ENCODE measurements around the gene ZC3H12C.

ZC3H12C gene

DNA sequence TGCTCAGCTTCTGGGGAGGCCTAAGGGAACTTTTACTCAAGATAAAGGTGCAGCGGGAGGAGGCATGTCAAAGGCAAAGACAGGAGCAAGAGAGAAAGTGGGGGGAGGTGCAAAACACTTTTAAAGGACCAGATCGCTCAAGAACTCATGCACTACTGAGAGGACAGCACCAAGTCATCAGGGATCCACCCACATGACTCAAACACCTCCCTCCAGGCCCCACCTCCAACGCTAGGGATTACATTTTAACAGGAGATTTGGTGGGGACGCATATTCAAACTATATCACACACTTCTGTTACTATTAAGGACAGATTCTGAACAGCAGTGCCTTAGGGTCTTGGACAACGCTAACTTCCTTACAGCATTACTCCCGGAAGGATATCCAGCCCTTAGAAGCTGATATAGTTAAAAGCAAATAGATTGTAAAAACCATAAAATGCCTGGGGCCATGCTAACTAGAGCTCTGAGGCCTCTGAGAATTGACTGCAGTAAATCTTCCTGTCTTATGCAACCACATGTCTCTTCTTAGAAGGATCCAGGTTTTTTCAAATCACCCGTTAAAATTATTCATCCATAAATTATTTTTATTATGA lies 16.7 kb upstream of the ZC3H12C start:
- no peak overlapping the region for H3K27ac ChIP-seq (ENCODE audit: low read depth, low read length)

DNA sequence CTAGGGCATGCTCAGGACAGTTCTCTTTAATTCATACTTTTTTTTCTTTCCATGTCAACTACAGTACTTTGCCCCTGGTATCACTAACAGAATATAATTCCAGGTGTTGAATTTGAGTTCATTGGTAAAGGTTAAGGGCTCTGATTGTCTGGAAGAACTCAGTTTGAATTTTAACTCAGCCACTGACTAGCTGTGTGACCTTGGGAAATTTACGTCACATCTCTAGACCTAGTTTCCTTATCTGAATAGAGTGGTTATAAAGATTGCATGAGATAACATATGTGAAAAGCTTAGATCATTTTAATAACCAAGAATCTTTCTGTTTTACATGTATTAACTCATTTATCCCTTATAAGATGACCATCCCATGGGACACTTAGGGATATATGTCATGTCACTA lies 15.8 kb upstream of the ZC3H12C start:
- Histone ChIP-seq H3K27me3 (ENCODE audit: control insufficient read depth in 5 of 5, insufficient read depth in 4 of 5, low read length in 5 of 5) (no peaks in the 10 kb centered on the region), H3K27ac (ENCODE audit: low read depth, low read length) (no peak overlapping the region), H3K4me3 (ENCODE audit: low read depth in 1 of 5, low read length in 5 of 5) (no peak overlapping the region), H3K9ac (ENCODE audit: low read length in 5 of 5) (no peak overlapping the region), H3K36me3 (ENCODE audit: control insufficient read depth in 5 of 5, insufficient read depth in 5 of 5, low read length in 5 of 5) (no peaks in the 10 kb centered on the region), H3K4me1 (ENCODE audit: control insufficient read depth in 5 of 5, insufficient read depth in 5 of 5, low read length in 5 of 5) (peaks cover 2 to 18% (median 16%) of the 10 kb centered on the region in 5 donors), H3K9me3 (ENCODE audit: control insufficient read depth in 5 of 5, low read length in 5 of 5) (peaks cover 0 to 5% (median 4%) of the 10 kb centered on the region in 5 donors)

More for the DNA sequence above, 16.7 kb upstream of the ZC3H12C start:
- Histone ChIP-seq H3K4me1 (ENCODE audit: control insufficient read depth in 5 of 5, insufficient read depth in 5 of 5, low read length in 5 of 5) (peaks cover 2 to 18% (median 16%) of the 10 kb centered on the region in 5 donors), H3K4me3 (ENCODE audit: low read depth in 1 of 5, low read length in 5 of 5) (no peak overlapping the region), H3K9me3 (ENCODE audit: control insufficient read depth in 5 of 5, low read length in 5 of 5) (peaks cover 0 to 5% (median 4%) of the 10 kb centered on the region in 5 donors), H3K36me3 (ENCODE audit: control insufficient read depth in 5 of 5, insufficient read depth in 5 of 5, low read length in 5 of 5) (no peaks in the 10 kb centered on the region), H3K27me3 (ENCODE audit: control insufficient read depth in 5 of 5, insufficient read depth in 4 of 5, low read length in 5 of 5) (no peaks in the 10 kb centered on the region), H3K9ac (ENCODE audit: low read length in 5 of 5) (no peak overlapping the region)

DNA sequence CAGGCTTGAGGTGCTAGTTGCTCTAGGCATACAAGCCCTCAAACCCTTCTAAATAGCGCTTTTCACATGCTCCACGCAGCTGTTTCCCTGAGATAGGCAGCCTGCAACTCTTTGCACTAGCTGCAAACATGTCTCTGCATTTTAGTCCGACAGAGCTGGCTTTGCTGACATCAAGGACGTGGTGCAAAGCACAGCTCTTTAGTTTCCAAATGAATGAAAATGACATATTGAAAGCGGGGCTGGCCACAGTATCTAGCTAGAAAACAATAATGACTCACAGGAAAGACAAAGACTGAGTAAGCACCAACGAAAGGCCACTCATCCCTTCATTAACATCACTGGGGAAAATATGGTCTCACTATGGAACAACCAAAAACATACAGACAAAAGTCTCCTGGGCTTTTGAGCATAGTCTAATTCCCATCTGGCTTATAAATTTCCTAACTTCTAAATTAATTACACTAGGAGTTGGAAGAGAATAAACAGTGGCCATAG lies 15.3 kb upstream of the ZC3H12C start:
- Histone ChIP-seq H3K27me3 (ENCODE audit: control insufficient read depth in 5 of 5, insufficient read depth in 4 of 5, low read length in 5 of 5) (no peaks in the 10 kb centered on the region), H3K4me1 (ENCODE audit: control insufficient read depth in 5 of 5, insufficient read depth in 5 of 5, low read length in 5 of 5) (peaks cover 2 to 18% (median 16%) of the 10 kb centered on the region in 5 donors), H3K36me3 (ENCODE audit: control insufficient read depth in 5 of 5, insufficient read depth in 5 of 5, low read length in 5 of 5) (no peaks in the 10 kb centered on the region), H3K9ac (ENCODE audit: low read length in 5 of 5) (no peak overlapping the region), H3K9me3 (ENCODE audit: control insufficient read depth in 5 of 5, low read length in 5 of 5) (peaks cover 0 to 5% (median 4%) of the 10 kb centered on the region in 5 donors), H3K27ac (ENCODE audit: low read depth, low read length) (no peak overlapping the region), H3K4me3 (ENCODE audit: low read depth in 1 of 5, low read length in 5 of 5) (no peak overlapping the region)

DNA sequence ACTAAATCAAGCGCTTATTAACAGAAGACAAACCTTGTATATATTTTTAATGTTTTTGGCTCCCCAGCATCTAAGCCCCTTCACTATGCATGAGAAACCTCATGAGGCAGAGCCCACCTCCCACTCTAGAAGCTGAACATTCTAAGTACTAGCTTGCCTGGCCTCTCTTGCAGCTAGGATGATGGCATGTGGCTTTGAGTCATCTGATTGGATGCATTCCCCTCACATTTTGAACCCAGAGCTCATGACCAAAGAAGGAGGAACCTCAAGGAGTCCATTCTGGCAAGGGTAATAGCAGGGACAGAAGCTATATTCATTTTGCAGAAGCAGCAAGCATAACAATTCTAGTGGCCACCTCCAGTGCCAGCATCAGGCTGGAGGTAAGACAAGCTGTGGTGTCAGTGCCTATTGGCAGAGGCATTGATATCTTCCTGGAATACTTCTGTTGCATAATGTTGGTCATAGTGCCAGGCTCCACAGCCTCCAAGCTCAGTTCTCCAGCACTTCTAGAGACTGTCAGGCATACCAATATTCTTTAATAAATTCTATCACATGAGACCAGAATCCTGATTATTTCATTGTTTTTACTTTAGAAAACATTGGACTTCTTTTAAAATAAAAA lies 14.2 kb upstream of the ZC3H12C start:
- Histone ChIP-seq H3K4me3 (ENCODE audit: low read depth in 1 of 5, low read length in 5 of 5) (no peak overlapping the region), H3K4me1 (ENCODE audit: control insufficient read depth in 5 of 5, insufficient read depth in 5 of 5, low read length in 5 of 5) (peaks cover 2 to 18% (median 16%) of the 10 kb centered on the region in 5 donors), H3K36me3 (ENCODE audit: control insufficient read depth in 5 of 5, insufficient read depth in 5 of 5, low read length in 5 of 5) (no peaks in the 10 kb centered on the region), H3K9me3 (ENCODE audit: control insufficient read depth in 5 of 5, low read length in 5 of 5) (peaks cover 0 to 5% (median 4%) of the 10 kb centered on the region in 5 donors), H3K27ac (ENCODE audit: low read depth, low read length) (no peak overlapping the region), H3K27me3 (ENCODE audit: control insufficient read depth in 5 of 5, insufficient read depth in 4 of 5, low read length in 5 of 5) (no peaks in the 10 kb centered on the region), H3K9ac (ENCODE audit: low read length in 5 of 5) (no peak overlapping the region)

DNA sequence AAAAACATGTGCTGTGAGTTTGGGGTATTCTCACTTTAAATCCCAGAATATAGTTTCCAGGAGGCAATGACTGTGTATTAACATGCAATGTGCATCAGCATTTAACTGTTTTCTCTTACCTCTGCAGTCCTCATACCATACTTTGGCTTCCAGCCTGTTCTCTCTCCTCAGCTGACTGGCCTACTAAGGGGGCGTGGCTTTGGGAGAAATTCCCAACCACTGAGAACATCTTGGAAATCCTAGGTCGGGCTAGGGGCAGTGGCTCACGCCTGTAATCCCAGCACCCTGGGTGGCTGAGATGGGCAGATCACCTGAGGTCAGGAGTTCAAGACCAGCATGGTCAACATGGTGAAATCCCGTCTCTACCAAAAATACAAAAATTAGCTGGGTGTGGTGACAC lies 13.5 kb upstream of the ZC3H12C start:
- H3K27ac ChIP-seq (ENCODE audit: low read depth, low read length) = no peak overlapping the region
- no peak overlapping the region for H3K4me3 ChIP-seq (ENCODE audit: low read depth in 1 of 5, low read length in 5 of 5)
- peaks cover 0 to 5% (median 4%) of the 10 kb centered on the region in 5 donors for H3K9me3 ChIP-seq (ENCODE audit: control insufficient read depth in 5 of 5, low read length in 5 of 5)
- peaks cover 2 to 18% (median 16%) of the 10 kb centered on the region in 5 donors for H3K4me1 ChIP-seq (ENCODE audit: control insufficient read depth in 5 of 5, insufficient read depth in 5 of 5, low read length in 5 of 5)
- H3K9ac ChIP-seq (ENCODE audit: low read length in 5 of 5) = no peak overlapping the region
- H3K36me3 ChIP-seq (ENCODE audit: control insufficient read depth in 5 of 5, insufficient read depth in 5 of 5, low read length in 5 of 5) = no peaks in the 10 kb centered on the region
- no peaks in the 10 kb centered on the region for H3K27me3 ChIP-seq (ENCODE audit: control insufficient read depth in 5 of 5, insufficient read depth in 4 of 5, low read length in 5 of 5)

DNA sequence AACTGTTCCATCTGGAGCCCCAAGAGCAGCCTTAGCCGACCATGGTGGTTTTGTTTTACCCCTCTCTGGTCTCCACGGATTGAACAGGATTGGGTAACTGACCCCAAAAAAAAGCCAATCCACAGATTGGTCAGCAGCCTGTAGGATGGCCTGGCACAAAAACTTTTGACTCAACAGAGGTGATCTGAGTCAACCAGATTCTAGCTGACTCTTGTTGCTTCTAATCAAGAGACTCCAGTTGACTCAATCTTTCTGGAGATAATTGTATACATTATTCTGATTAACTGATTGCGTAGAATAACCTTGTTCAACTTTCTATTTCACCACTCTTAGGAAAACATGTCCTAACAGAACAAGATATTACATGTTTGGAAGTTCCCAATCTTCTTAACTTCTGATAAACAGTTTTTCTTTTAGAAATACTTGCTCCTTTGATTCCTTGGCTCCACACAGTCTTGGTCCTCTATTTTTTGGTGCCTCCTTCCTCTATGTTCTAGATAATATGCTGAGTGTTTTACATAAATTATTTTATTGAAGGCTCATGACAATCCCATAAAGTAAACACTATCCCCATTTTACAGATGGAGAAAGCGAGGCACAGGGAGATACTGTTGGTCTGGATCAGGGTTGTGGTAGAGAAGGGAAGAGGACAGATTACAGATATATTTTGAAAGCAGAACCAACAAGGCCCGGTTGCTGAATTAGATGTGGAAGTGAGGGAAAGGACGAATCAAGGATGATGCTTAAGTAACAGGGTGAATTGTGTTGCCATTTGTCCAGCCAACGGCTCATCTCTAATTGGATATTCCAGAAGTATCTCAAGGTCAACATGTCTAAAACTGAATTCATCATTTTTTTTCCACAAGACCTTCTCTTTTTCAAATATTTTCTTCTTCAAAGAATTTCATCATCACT lies 11.5 kb upstream of the ZC3H12C start:
- no peak overlapping the region for H3K9ac ChIP-seq (ENCODE audit: low read length in 5 of 5)
- H3K4me3 ChIP-seq (ENCODE audit: low read depth in 1 of 5, low read length in 5 of 5) = no peak overlapping the region
- H3K36me3 ChIP-seq (ENCODE audit: control insufficient read depth in 5 of 5, insufficient read depth in 5 of 5, low read length in 5 of 5) = no peaks in the 10 kb centered on the region
- H3K4me1 ChIP-seq (ENCODE audit: control insufficient read depth in 5 of 5, insufficient read depth in 5 of 5, low read length in 5 of 5) = peaks cover 0 to 10% (median 4%) of the 10 kb centered on the region in 5 donors
- H3K27me3 ChIP-seq (ENCODE audit: control insufficient read depth in 5 of 5, insufficient read depth in 4 of 5, low read length in 5 of 5) = no peaks in the 10 kb centered on the region
- no peak overlapping the region for H3K27ac ChIP-seq (ENCODE audit: low read depth, low read length)
- H3K9me3 ChIP-seq (ENCODE audit: control insufficient read depth in 5 of 5, low read length in 5 of 5) = peaks cover 0 to 5% (median 4%) of the 10 kb centered on the region in 5 donors

DNA sequence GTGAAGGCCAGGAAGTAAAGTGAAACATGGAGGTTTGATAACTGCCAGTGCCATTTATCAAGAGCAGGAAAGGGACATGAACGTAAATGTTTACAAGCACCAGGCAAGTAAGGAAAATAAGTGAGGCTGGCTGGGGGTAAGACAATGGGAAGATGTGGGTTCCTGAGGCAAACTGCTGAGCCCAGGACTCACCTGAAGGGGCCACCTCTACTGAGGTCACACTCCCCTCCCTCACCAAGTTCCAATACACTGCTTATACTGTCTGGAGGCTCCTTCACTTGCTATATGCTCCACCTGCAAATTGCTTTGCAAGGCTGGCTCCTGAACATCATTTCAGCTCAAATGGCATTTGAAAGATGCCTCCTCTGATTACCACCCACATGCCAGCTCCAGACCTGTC lies 10.3 kb upstream of the ZC3H12C start:
- H3K27ac ChIP-seq (ENCODE audit: low read depth, low read length) = no peak overlapping the region
- peaks cover 0 to 5% (median 4%) of the 10 kb centered on the region in 5 donors for H3K9me3 ChIP-seq (ENCODE audit: control insufficient read depth in 5 of 5, low read length in 5 of 5)
- H3K9ac ChIP-seq (ENCODE audit: low read length in 5 of 5) = no peak overlapping the region
- H3K27me3 ChIP-seq (ENCODE audit: control insufficient read depth in 5 of 5, insufficient read depth in 4 of 5, low read length in 5 of 5) = no peaks in the 10 kb centered on the region
- no peak overlapping the region for H3K4me3 ChIP-seq (ENCODE audit: low read depth in 1 of 5, low read length in 5 of 5)
- H3K36me3 ChIP-seq (ENCODE audit: control insufficient read depth in 5 of 5, insufficient read depth in 5 of 5, low read length in 5 of 5) = no peaks in the 10 kb centered on the region
- peaks cover 2 to 12% (median 4%) of the 10 kb centered on the region in 5 donors for H3K4me1 ChIP-seq (ENCODE audit: control insufficient read depth in 5 of 5, insufficient read depth in 5 of 5, low read length in 5 of 5)

DNA sequence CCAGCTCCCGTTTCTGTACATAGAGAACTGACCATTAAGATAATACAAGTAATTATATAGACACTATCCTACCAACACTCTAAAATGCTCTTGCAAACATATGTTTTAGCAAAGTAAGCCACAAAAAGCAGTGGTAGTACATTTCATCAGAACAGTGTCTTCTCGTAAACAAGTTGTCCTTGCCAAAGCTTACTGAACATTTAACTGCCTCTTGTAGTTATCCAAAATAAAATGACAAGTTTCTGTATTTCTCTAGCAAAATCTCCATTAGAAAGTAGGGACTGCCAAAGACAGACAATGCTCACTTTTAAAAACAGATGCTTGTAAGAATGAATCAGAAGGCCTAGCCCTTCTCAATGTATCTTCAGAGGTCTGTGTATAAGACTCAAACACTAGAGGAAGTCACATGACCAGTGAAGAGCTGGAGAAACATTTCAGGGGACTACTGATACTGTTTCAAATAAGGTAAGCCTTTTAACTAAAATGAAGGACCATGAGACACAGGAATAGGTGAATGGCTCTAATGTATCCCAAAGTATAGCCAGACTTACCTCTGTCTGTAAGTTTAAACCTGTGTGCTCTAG lies 7.8 kb upstream of the ZC3H12C start:
- Histone ChIP-seq H3K4me1 (ENCODE audit: control insufficient read depth in 5 of 5, insufficient read depth in 5 of 5, low read length in 5 of 5) (peaks cover 2 to 13% (median 4%) of the 10 kb centered on the region in 5 donors), H3K4me3 (ENCODE audit: low read depth in 1 of 5, low read length in 5 of 5) (no peak overlapping the region), H3K9me3 (ENCODE audit: control insufficient read depth in 5 of 5, low read length in 5 of 5) (no peaks in the 10 kb centered on the region), H3K27me3 (ENCODE audit: control insufficient read depth in 5 of 5, insufficient read depth in 4 of 5, low read length in 5 of 5) (no peaks in the 10 kb centered on the region), H3K36me3 (ENCODE audit: control insufficient read depth in 5 of 5, insufficient read depth in 5 of 5, low read length in 5 of 5) (no peaks in the 10 kb centered on the region), H3K27ac (ENCODE audit: low read depth, low read length) (no peak overlapping the region), H3K9ac (ENCODE audit: low read length in 5 of 5) (no peak overlapping the region)

DNA sequence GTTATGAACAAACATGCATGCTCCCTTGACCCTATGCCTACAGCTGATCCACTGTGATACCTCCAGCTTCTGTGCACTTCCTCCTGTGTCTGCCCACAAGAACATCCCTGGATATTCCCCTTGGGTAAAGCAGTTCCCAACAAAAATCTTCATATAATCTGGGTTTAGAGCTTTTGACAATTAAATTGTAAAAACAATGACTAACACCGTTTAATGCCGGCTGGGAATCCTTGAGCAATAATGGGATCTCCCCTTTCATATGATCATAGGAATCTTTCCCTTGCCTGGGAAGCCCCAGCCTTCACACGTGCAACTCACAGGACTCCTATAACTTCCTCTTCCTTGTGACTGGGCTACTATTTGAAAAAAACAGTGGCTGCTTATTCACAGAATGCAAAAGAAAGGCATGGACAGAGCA lies 6.3 kb upstream of the ZC3H12C start:
- H3K36me3 ChIP-seq (ENCODE audit: control insufficient read depth in 5 of 5, insufficient read depth in 5 of 5, low read length in 5 of 5) = no peaks in the 10 kb centered on the region
- no peak overlapping the region for H3K4me3 ChIP-seq (ENCODE audit: low read depth in 1 of 5, low read length in 5 of 5)
- peaks cover 2 to 15% (median 7%) of the 10 kb centered on the region in 5 donors for H3K4me1 ChIP-seq (ENCODE audit: control insufficient read depth in 5 of 5, insufficient read depth in 5 of 5, low read length in 5 of 5)
- H3K9me3 ChIP-seq (ENCODE audit: control insufficient read depth in 5 of 5, low read length in 5 of 5) = no peaks in the 10 kb centered on the region
- H3K9ac ChIP-seq (ENCODE audit: low read length in 5 of 5) = no peak overlapping the region
- no peaks in the 10 kb centered on the region for H3K27me3 ChIP-seq (ENCODE audit: control insufficient read depth in 5 of 5, insufficient read depth in 4 of 5, low read length in 5 of 5)
- H3K27ac ChIP-seq (ENCODE audit: low read depth, low read length) = no peak overlapping the region
